Activated CD4-positive, alpha-beta T cell treated with anti-CD3 and anti-CD28 coated beads, Interleukin-2, amount 10 ng/mL, durations not matched to agents 24 days and 14 days (primary cell): Measurements from ENCODE around the gene SMARCAD1. TPM values are rescaled to one million over a fixed set of nuclear protein-coding genes. Genes with fewer than 3 reads are reported as not detected.

ENCODE experiments used
- DNase-seq: peaks from one replicate; pipeline ENCODE4 v3.0.0; 2022
- H3K27ac Mint-ChIP-seq: one replicate; pipeline ENCODE4 v1.8.0; 2022; ENCODE audit warnings: mild to moderate bottlenecking, mixed read lengths
- H3K27me3 Mint-ChIP-seq: one replicate; pipeline ENCODE4 v1.8.0; 2022; ENCODE audit warnings: mixed read lengths
- H3K36me3 Mint-ChIP-seq: one replicate; pipeline ENCODE4 v1.8.0; 2022; ENCODE audit warnings: low read depth, mild to moderate bottlenecking, mixed read lengths
- H3K4me1 Mint-ChIP-seq: one replicate; pipeline ENCODE4 v1.8.0; 2021; ENCODE audit warnings: mixed read lengths
- H3K4me3 Mint-ChIP-seq: one replicate; pipeline ENCODE4 v1.8.0; 2022; ENCODE audit warnings: mild to moderate bottlenecking, moderate library complexity, mixed read lengths
- H3K9me3 Mint-ChIP-seq: one replicate; pipeline ENCODE4 v1.8.0; 2021; ENCODE audit warnings: mixed read lengths
- intact Hi-C: fragments of 100-400 bp; cut with micrococcal nuclease; formaldehyde crosslinking; loops from one replicate; pipeline ENCODE4 v1.15.1; 2023
- total RNA-seq: library from RNA; stranded (reverse); gene quantifications from 2 replicates; pipeline ENCODE4 v1.2.3, GENCODE V29; 2022

The SMARCAD1 gene
- total RNA-seq: 45.6 and 45.7 TPM in 2 replicates

GRCh38 chr4:94207469-94208224 lies at the start of gene SMARCAD1:
Gene SMARCAD1, plus strand, starts transcription at chr4:94207865. Its CDS starts 530 bp downstream, at chr4:94208395.
- H3K36me3 Mint-ChIP-seq: peaks cover 39% of the 10 kb centered on the region
- peaks cover 3% of the 10 kb centered on the region for H3K27me3 Mint-ChIP-seq
- intact Hi-C loops: loop anchor here (1.0 to 5.0 kb wide), 2 partner anchors 132 to 245 kb away; partner anchors contain the start of gene PDLIM5
- H3K9me3 Mint-ChIP-seq: no peaks in the 10 kb centered on the region
- H3K4me3 Mint-ChIP-seq: peak within 1 kb of the TSS; percentile 96
- peaks cover 32% of the 10 kb centered on the region for H3K4me1 Mint-ChIP-seq
- H3K27ac Mint-ChIP-seq: peak within 1 kb of the TSS; percentile 98
- DNase-seq: peak; percentile 96

- intact Hi-C loops: no loop called here
- no peaks in the 10 kb centered on the region for H3K27me3 Mint-ChIP-seq
- peaks cover 1% of the 10 kb centered on the region for H3K4me1 Mint-ChIP-seq
- H3K9me3 Mint-ChIP-seq: no peaks in the 10 kb centered on the region
- no peak overlapping the region for H3K4me3 Mint-ChIP-seq
- H3K27ac Mint-ChIP-seq: no peak overlapping the region
- H3K36me3 Mint-ChIP-seq: no peaks in the 10 kb centered on the region
- no peak for DNase-seq
Observed at GRCh38 chr4:94158883-94159282, 48.8 kb upstream of the SMARCAD1 start.

GRCh38 chr4:94159790-94160189 lies 47.9 kb upstream of the SMARCAD1 start:
- no peak overlapping the region for H3K4me3 Mint-ChIP-seq
- no peaks in the 10 kb centered on the region for H3K27me3 Mint-ChIP-seq
- no peak for DNase-seq
- H3K9me3 Mint-ChIP-seq: no peaks in the 10 kb centered on the region
- intact Hi-C loops: no loop called here
- peaks cover 1% of the 10 kb centered on the region for H3K4me1 Mint-ChIP-seq
- no peak overlapping the region for H3K27ac Mint-ChIP-seq
- H3K36me3 Mint-ChIP-seq: no peaks in the 10 kb centered on the region

- intact Hi-C loops: no loop called here
- Mint-ChIP-seq H3K4me1 (peaks cover 1% of the 10 kb centered on the region), H3K36me3 (no peaks in the 10 kb centered on the region), H3K27me3 (no peaks in the 10 kb centered on the region), H3K4me3 (no peak overlapping the region), H3K27ac (no peak overlapping the region), H3K9me3 (no peaks in the 10 kb centered on the region)
- no peak for DNase-seq
Observed at GRCh38 chr4:94160774-94161173, 46.9 kb upstream of the SMARCAD1 start.

GRCh38 chr4:94165256-94165655 lies 42.4 kb upstream of the SMARCAD1 start:
- no peaks in the 10 kb centered on the region for H3K27me3 Mint-ChIP-seq
- intact Hi-C loops: no loop called here
- no peak overlapping the region for H3K4me3 Mint-ChIP-seq
- no peaks in the 10 kb centered on the region for H3K9me3 Mint-ChIP-seq
- peaks cover 1% of the 10 kb centered on the region for H3K4me1 Mint-ChIP-seq
- no peak overlapping the region for H3K27ac Mint-ChIP-seq
- no peaks in the 10 kb centered on the region for H3K36me3 Mint-ChIP-seq
- DNase-seq: no peak

- DNase-seq: no peak
- intact Hi-C loops: no loop called here
- H3K27me3 Mint-ChIP-seq: no peaks in the 10 kb centered on the region
- no peak overlapping the region for H3K4me3 Mint-ChIP-seq
- no peaks in the 10 kb centered on the region for H3K9me3 Mint-ChIP-seq
- H3K4me1 Mint-ChIP-seq: no peaks in the 10 kb centered on the region
- no peak overlapping the region for H3K27ac Mint-ChIP-seq
- no peaks in the 10 kb centered on the region for H3K36me3 Mint-ChIP-seq
Observed at GRCh38 chr4:94168321-94168720, 39.3 kb upstream of the SMARCAD1 start.

GRCh38 chr4:94169803-94170372 lies 37.8 kb upstream of the SMARCAD1 start:
- no peak overlapping the region for H3K4me3 Mint-ChIP-seq
- intact Hi-C loops: no loop called here
- no peaks in the 10 kb centered on the region for H3K4me1 Mint-ChIP-seq
- H3K27ac Mint-ChIP-seq: no peak overlapping the region
- no peak for DNase-seq
- no peaks in the 10 kb centered on the region for H3K36me3 Mint-ChIP-seq
- no peaks in the 10 kb centered on the region for H3K27me3 Mint-ChIP-seq
- H3K9me3 Mint-ChIP-seq: no peaks in the 10 kb centered on the region

GRCh38 chr4:94171616-94172015 lies 36.0 kb upstream of the SMARCAD1 start:
- intact Hi-C loops: no loop called here
- Mint-ChIP-seq H3K9me3 (no peaks in the 10 kb centered on the region), H3K4me1 (no peaks in the 10 kb centered on the region), H3K27ac (no peak overlapping the region), H3K36me3 (no peaks in the 10 kb centered on the region), H3K27me3 (no peaks in the 10 kb centered on the region), H3K4me3 (no peak overlapping the region)
- DNase-seq: no peak

- H3K4me1 Mint-ChIP-seq: no peaks in the 10 kb centered on the region
- intact Hi-C loops: no loop called here
- H3K4me3 Mint-ChIP-seq: no peak overlapping the region
- no peak for DNase-seq
- no peaks in the 10 kb centered on the region for H3K36me3 Mint-ChIP-seq
- H3K27me3 Mint-ChIP-seq: no peaks in the 10 kb centered on the region
- H3K27ac Mint-ChIP-seq: no peak overlapping the region
- H3K9me3 Mint-ChIP-seq: no peaks in the 10 kb centered on the region
Observed at GRCh38 chr4:94175553-94176261, 32.0 kb upstream of the SMARCAD1 start.

GRCh38 chr4:94177822-94178221 lies 29.8 kb upstream of the SMARCAD1 start:
- no peaks in the 10 kb centered on the region for H3K9me3 Mint-ChIP-seq
- no peak overlapping the region for H3K4me3 Mint-ChIP-seq
- H3K27ac Mint-ChIP-seq: no peak overlapping the region
- intact Hi-C loops: no loop called here
- no peaks in the 10 kb centered on the region for H3K36me3 Mint-ChIP-seq
- DNase-seq: no peak
- H3K27me3 Mint-ChIP-seq: peaks cover 7% of the 10 kb centered on the region
- H3K4me1 Mint-ChIP-seq: no peaks in the 10 kb centered on the region

GRCh38 chr4:94181815-94182214 lies 25.9 kb upstream of the SMARCAD1 start:
- no peak overlapping the region for H3K4me3 Mint-ChIP-seq
- no peaks in the 10 kb centered on the region for H3K9me3 Mint-ChIP-seq
- no peak for DNase-seq
- no peaks in the 10 kb centered on the region for H3K36me3 Mint-ChIP-seq
- H3K27ac Mint-ChIP-seq: no peak overlapping the region
- peaks cover 7% of the 10 kb centered on the region for H3K27me3 Mint-ChIP-seq
- no peaks in the 10 kb centered on the region for H3K4me1 Mint-ChIP-seq
- intact Hi-C loops: no loop called here

- Mint-ChIP-seq H3K4me1 (peaks cover 5% of the 10 kb centered on the region), H3K27me3 (peaks cover 9% of the 10 kb centered on the region), H3K36me3 (peaks cover 3% of the 10 kb centered on the region), H3K9me3 (no peaks in the 10 kb centered on the region), H3K4me3 (no peak overlapping the region), H3K27ac (no peak overlapping the region)
- DNase-seq: no peak
- intact Hi-C loops: no loop called here
Observed at GRCh38 chr4:94202769-94203168, 4.9 kb upstream of the SMARCAD1 start.

- Mint-ChIP-seq H3K27me3 (peaks cover 2% of the 10 kb centered on the region), H3K4me1 (peaks cover 33% of the 10 kb centered on the region), H3K27ac (peak overlapping the region; percentile 98), H3K4me3 (peak overlapping the region; percentile 96), H3K36me3 (peaks cover 45% of the 10 kb centered on the region), H3K9me3 (no peaks in the 10 kb centered on the region)
- no peak for DNase-seq
- intact Hi-C loops: loop anchor here (5.0 kb wide), 1 partner anchor 244 kb away; the partner anchor contains the start of gene PDLIM5
Observed at GRCh38 chr4:94208266-94208665, 601 bp downstream of the SMARCAD1 start.

GRCh38 chr4:94208918-94209317 lies 1.3 kb downstream of the SMARCAD1 start:
- peak overlapping the region; percentile 96 for H3K4me3 Mint-ChIP-seq
- H3K9me3 Mint-ChIP-seq: no peaks in the 10 kb centered on the region
- peaks cover 37% of the 10 kb centered on the region for H3K4me1 Mint-ChIP-seq
- H3K36me3 Mint-ChIP-seq: peaks cover 52% of the 10 kb centered on the region
- H3K27ac Mint-ChIP-seq: peak overlapping the region; percentile 98
- no peaks in the 10 kb centered on the region for H3K27me3 Mint-ChIP-seq
- intact Hi-C loops: loop anchor here (5.0 kb wide), 1 partner anchor 243 kb away; the partner anchor contains the start of gene PDLIM5
- no peak for DNase-seq
